ENCODE results near the gene CTNNA3. TPM values are rescaled to one million over a fixed set of nuclear protein-coding genes. Genes with fewer than 3 reads are reported as not detected.

CTNNA3 gene
- total and polyA plus RNA-seq, 2 of the 4 experiments (the other 2 are of a cell fraction), result 0.19 to 0.90 TPM

- POLR2A ChIA-PET (ENCODE audit: unreplicated experiment), result no interaction called here
- no peak overlapping the region for H2BK120ac ChIP-seq (ENCODE audit: low read depth, low read length)
These were observed 620.5 kb downstream of the CTNNA3 start for GRCh38 chr10:67075491-67075971.

More at GRCh38 chr10:67075491-67075971, 620.5 kb downstream of the CTNNA3 start:
- Histone ChIP-seq H2BK5ac (ENCODE audit: low read depth, low read length, poor library complexity, severe bottlenecking) (no peak overlapping the region), H3K56ac (ENCODE audit: extremely low read depth, insufficient read depth, low read length) (no peak overlapping the region), H4K5ac (ENCODE audit: low read depth, low read length) (no peak overlapping the region), H4K8ac (ENCODE audit: low read depth in 2 of 2, low read length in 2 of 2) (no peak overlapping the region), H3K4me1 (ENCODE audit: control insufficient read depth, insufficient read depth, low read length) (no peaks in the 10 kb centered on the region), H3K23ac (ENCODE audit: low read depth, low read length) (no peak overlapping the region), H2AK9ac (replicated peaks; ENCODE audit: low read depth, low read length, poor library complexity) (no peak overlapping the region), H2BK15ac (ENCODE audit: low read depth, low read length) (no peak overlapping the region), H3K18ac (ENCODE audit: low read depth, low read length) (no peak overlapping the region), H3K9me1 (ENCODE audit: insufficient read depth, low read length) (no peaks in the 10 kb centered on the region), H3K4ac (ENCODE audit: low read depth, low read length) (no peak overlapping the region), H3K36me3 (ENCODE audit: control insufficient read depth, insufficient read depth, low read length) (no peaks in the 10 kb centered on the region), H3K14ac (replicated peaks; ENCODE audit: low read depth, low read length) (no peak overlapping the region), H4K20me1 (ENCODE audit: insufficient read depth, low read length) (no peaks in the 10 kb centered on the region), H2AK5ac (ENCODE audit: low read depth, low read length) (no peak overlapping the region), H3K27me3 (ENCODE audit: control insufficient read depth, insufficient read depth, low read length) (no peaks in the 10 kb centered on the region), H3K27ac (ENCODE audit: insufficient read depth, low read length) (no peak overlapping the region), H3K9me3 (ENCODE audit: control insufficient read depth, insufficient read depth, low read length) (no peaks in the 10 kb centered on the region), H2AFZ (replicated peaks; ENCODE audit: low read length, poor library complexity) (no peak overlapping the region), H3K4me2 (ENCODE audit: low read depth, low read length) (no peak overlapping the region), H2BK20ac (ENCODE audit: low read depth, low read length) (no peak overlapping the region), H3K79me1 (ENCODE audit: low read depth in 1 of 2, low read length in 2 of 2) (no peaks in the 10 kb centered on the region), H3K4me3 (ENCODE audit: insufficient read depth, low read depth, low read length) (no peak overlapping the region), H3K9ac (ENCODE audit: low read depth, low read length) (no peak overlapping the region), H4K91ac (ENCODE audit: insufficient read depth, low read depth, low read length) (no peak overlapping the region)
- dilution Hi-C loops (cut with HindIII; ENCODE audit: low sequenced_read_pairs, unreplicated experiment), result no loop called here
- WGBS, 2 experiments (ENCODE audit: extremely low coverage in 2 of 2, insufficient read length in 1 of 2), result no CpG with 5 or more reads among the region's 4 CpGs
- TF ChIP-seq BHLHE40 (IDR thresholded peaks at IDR 0.05; ENCODE audit: low read depth, low read length) (no peak), MAFK (IDR thresholded peaks at IDR 0.05; ENCODE audit: low read depth, low read length) (no peak)
- CTCF ChIA-PET, result no interaction called here
- no TSS peak for BruUV-seq (replicated peaks)
- in situ Hi-C loops (cut with MboI; ENCODE audit: low sequenced_read_pairs), result no loop called here
- DNase-seq (no peak), ATAC-seq (ENCODE audit: low read depth) (no peak)
- intact Hi-C loops (cut with micrococcal nuclease), result no loop called here
